ENCODE results near the gene GUCA2B.

- no peak for TF ChIP-seq TAF1 (IDR thresholded peaks at IDR 0.05; ENCODE audit: borderline replicate concordance, insufficient read depth, low read length)
- no peak for TF ChIP-seq SIN3A (IDR thresholded peaks at IDR 0.05; ENCODE audit: borderline replicate concordance, insufficient read depth, low read length)
- no peak for TF ChIP-seq POLR2AphosphoS5 (IDR thresholded peaks at IDR 0.05; ENCODE audit: low read depth, low read length)
Observed at GRCh38 chr1:42145389-42145716, 7.9 kb upstream of the GUCA2B start.

All from PFSK-1 (cell line).